ENCODE measurements around the gene TEAD3. TPM values are rescaled to one million over a fixed set of nuclear protein-coding genes. Genes with fewer than 3 reads are reported as not detected.

Gene TEAD3
- total RNA-seq, 1 donor from 2014 or later: 75.5 TPM

GRCh38 chr6:35442693-35443092 lies 54.2 kb downstream of the TEAD3 start:
- no peak overlapping the region for H3K4me2 ChIP-seq (ENCODE audit: low read length)
- no peaks in the 10 kb centered on the region for H3K79me2 ChIP-seq (ENCODE audit: insufficient read depth, low read length)
- no peak for TF ChIP-seq EZH2 (IDR thresholded peaks at IDR 0.05; ENCODE audit: insufficient read depth, low read length)
- TF ChIP-seq, protein P1, sequence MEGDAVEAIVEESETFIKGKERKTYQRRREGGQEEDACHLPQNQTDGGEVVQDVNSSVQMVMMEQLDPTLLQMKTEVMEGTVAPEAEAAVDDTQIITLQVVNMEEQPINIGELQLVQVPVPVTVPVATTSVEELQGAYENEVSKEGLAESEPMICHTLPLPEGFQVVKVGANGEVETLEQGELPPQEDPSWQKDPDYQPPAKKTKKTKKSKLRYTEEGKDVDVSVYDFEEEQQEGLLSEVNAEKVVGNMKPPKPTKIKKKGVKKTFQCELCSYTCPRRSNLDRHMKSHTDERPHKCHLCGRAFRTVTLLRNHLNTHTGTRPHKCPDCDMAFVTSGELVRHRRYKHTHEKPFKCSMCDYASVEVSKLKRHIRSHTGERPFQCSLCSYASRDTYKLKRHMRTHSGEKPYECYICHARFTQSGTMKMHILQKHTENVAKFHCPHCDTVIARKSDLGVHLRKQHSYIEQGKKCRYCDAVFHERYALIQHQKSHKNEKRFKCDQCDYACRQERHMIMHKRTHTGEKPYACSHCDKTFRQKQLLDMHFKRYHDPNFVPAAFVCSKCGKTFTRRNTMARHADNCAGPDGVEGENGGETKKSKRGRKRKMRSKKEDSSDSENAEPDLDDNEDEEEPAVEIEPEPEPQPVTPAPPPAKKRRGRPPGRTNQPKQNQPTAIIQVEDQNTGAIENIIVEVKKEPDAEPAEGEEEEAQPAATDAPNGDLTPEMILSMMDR (IDR thresholded peaks at IDR 0.05; ENCODE audit: insufficient read depth, low read depth, low read length): no peak
- H2AFZ ChIP-seq (ENCODE audit: low read depth, low read length): no peak overlapping the region
- Mint-ChIP-seq H3K27me3 (ENCODE audit: low read depth, unreplicated experiment) (peaks cover 9% of the 10 kb centered on the region), H3K4me3 (ENCODE audit: unreplicated experiment) (no peak overlapping the region), H3K27ac (ENCODE audit: unreplicated experiment) (no peak overlapping the region), H3K36me3 (ENCODE audit: low read depth, unreplicated experiment) (no peaks in the 10 kb centered on the region), H3K4me1 (ENCODE audit: low read depth, unreplicated experiment) (no peaks in the 10 kb centered on the region), H3K9me3 (ENCODE audit: unreplicated experiment) (no peaks in the 10 kb centered on the region)
- H3K4me3 ChIP-seq (ENCODE audit: insufficient read depth, low read depth, low read length): no peak overlapping the region
- no peak overlapping the region for H3K27ac ChIP-seq (ENCODE audit: low read depth, low read length)
- H4K20me1 ChIP-seq (ENCODE audit: insufficient read depth, low read length): no peaks in the 10 kb centered on the region
- no peak overlapping the region for H3K9ac ChIP-seq (ENCODE audit: low read length)
- H3K4me1 ChIP-seq (ENCODE audit: insufficient read depth, low read length): no peaks in the 10 kb centered on the region
- FAIRE-seq: no peak
- no peak for DNase-seq (ENCODE audit: low read depth)
- H3K9me3 ChIP-seq (ENCODE audit: insufficient read depth, low read depth, low read length): no peaks in the 10 kb centered on the region
- no peaks in the 10 kb centered on the region for H3K36me3 ChIP-seq (ENCODE audit: insufficient read depth, low read length)
- H3K27me3 ChIP-seq (ENCODE audit: insufficient read depth, low read length): no peaks in the 10 kb centered on the region

DNA sequence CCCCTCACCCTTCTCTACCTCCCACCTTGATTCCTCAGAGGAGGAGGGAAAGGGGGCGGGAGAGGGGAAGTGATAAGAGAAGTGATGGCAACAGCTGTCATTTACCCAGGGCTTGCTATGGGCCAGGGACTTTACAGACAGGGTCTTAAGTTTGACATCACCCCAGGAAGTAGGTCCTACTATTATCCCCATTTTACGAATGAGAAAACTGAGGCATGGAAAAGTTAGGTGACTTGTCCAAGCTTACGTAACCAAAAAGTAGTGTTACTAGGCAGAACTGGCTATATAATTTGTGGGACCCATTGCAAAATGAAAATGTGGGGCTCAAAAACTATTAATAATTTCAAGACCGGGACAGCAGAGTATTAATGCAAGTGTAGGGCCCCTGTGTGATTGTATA lies 55.2 kb downstream of the TEAD3 start:
- Histone ChIP-seq H3K4me3 (ENCODE audit: insufficient read depth, low read depth, low read length) (no peak overlapping the region), H3K4me2 (ENCODE audit: low read length) (no peak overlapping the region), H3K4me1 (ENCODE audit: insufficient read depth, low read length) (no peaks in the 10 kb centered on the region), H3K79me2 (ENCODE audit: insufficient read depth, low read length) (no peaks in the 10 kb centered on the region), H3K27ac (ENCODE audit: low read depth, low read length) (no peak overlapping the region), H3K27me3 (ENCODE audit: insufficient read depth, low read length) (no peaks in the 10 kb centered on the region), H4K20me1 (ENCODE audit: insufficient read depth, low read length) (no peaks in the 10 kb centered on the region), H3K9ac (ENCODE audit: low read length) (no peak overlapping the region), H3K36me3 (ENCODE audit: insufficient read depth, low read length) (no peaks in the 10 kb centered on the region), H2AFZ (ENCODE audit: low read depth, low read length) (no peak overlapping the region), H3K9me3 (ENCODE audit: insufficient read depth, low read depth, low read length) (no peaks in the 10 kb centered on the region)
- Mint-ChIP-seq H3K4me1 (ENCODE audit: low read depth, unreplicated experiment) (no peaks in the 10 kb centered on the region), H3K9me3 (ENCODE audit: unreplicated experiment) (no peaks in the 10 kb centered on the region), H3K27ac (ENCODE audit: unreplicated experiment) (no peak overlapping the region), H3K4me3 (ENCODE audit: unreplicated experiment) (no peak overlapping the region), H3K27me3 (ENCODE audit: low read depth, unreplicated experiment) (peaks cover 7% of the 10 kb centered on the region), H3K36me3 (ENCODE audit: low read depth, unreplicated experiment) (no peaks in the 10 kb centered on the region)
- TF ChIP-seq EZH2 (IDR thresholded peaks at IDR 0.05; ENCODE audit: insufficient read depth, low read length): no peak
- TF ChIP-seq, protein P1 (IDR thresholded peaks at IDR 0.05; ENCODE audit: insufficient read depth, low read depth, low read length): no peak
- no peak for FAIRE-seq
- no peak for DNase-seq (ENCODE audit: low read depth)

DNA sequence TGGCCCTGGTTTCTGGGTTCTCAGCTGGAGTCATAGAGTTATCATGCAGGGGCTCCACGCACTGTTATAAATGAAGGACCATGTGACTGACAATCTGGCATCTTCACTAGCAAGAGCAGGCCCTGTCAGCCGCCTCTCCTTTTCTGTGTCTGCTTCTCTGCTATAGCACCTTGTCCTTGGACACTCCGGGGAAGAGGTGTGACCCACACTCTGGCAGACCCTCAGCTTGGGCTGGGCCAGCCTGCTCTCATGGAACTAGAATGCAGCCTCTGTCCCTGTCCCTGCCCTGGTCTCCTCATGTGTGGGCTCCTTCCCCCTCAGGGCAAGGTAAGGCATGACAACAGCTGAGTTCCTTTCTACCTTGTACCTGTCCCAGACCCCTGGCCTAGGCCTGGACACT lies 55.7 kb downstream of the TEAD3 start:
- Histone ChIP-seq H3K4me3 (ENCODE audit: insufficient read depth, low read depth, low read length) (no peak overlapping the region), H3K9ac (ENCODE audit: low read length) (no peak overlapping the region), H4K20me1 (ENCODE audit: insufficient read depth, low read length) (no peaks in the 10 kb centered on the region), H2AFZ (ENCODE audit: low read depth, low read length) (no peak overlapping the region), H3K79me2 (ENCODE audit: insufficient read depth, low read length) (no peaks in the 10 kb centered on the region), H3K4me2 (ENCODE audit: low read length) (no peak overlapping the region), H3K9me3 (ENCODE audit: insufficient read depth, low read depth, low read length) (no peaks in the 10 kb centered on the region), H3K4me1 (ENCODE audit: insufficient read depth, low read length) (no peaks in the 10 kb centered on the region), H3K27ac (ENCODE audit: low read depth, low read length) (no peak overlapping the region), H3K36me3 (ENCODE audit: insufficient read depth, low read length) (no peaks in the 10 kb centered on the region), H3K27me3 (ENCODE audit: insufficient read depth, low read length) (no peaks in the 10 kb centered on the region)
- Mint-ChIP-seq H3K4me1 (ENCODE audit: low read depth, unreplicated experiment) (no peaks in the 10 kb centered on the region), H3K27ac (ENCODE audit: unreplicated experiment) (no peak overlapping the region), H3K4me3 (ENCODE audit: unreplicated experiment) (no peak overlapping the region), H3K27me3 (ENCODE audit: low read depth, unreplicated experiment) (peaks cover 2% of the 10 kb centered on the region), H3K9me3 (ENCODE audit: unreplicated experiment) (no peaks in the 10 kb centered on the region), H3K36me3 (ENCODE audit: low read depth, unreplicated experiment) (no peaks in the 10 kb centered on the region)
- no peak for DNase-seq (ENCODE audit: low read depth)
- no peak for FAIRE-seq
- TF ChIP-seq, protein P1 (IDR thresholded peaks at IDR 0.05; ENCODE audit: insufficient read depth, low read depth, low read length): no peak
- no peak for TF ChIP-seq EZH2 (IDR thresholded peaks at IDR 0.05; ENCODE audit: insufficient read depth, low read length)

Data from astrocyte (in vitro differentiated cells and primary cell).